ENCODE measurements around the gene ZNF334.

DNA sequence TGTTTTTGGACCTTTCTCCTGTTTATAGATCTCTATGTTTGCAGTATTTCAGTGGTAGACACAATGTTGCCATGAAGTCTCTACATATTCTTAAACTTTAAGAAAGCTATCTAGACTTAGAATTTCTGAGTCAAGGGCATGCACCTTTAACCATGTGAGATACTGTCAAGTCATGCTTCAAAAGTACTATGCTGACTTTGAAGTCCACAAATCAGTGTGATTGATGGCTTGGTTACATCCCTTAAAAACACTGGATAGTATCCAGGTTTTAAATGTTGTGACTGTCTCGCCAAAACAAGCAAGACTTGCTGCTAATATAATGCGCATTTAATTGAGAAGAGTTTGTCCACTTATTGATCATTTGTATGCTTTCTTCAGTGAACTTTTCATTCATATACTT, 30.5 kb downstream of the ZNF334 start:
- no peak for TF ChIP-seq CTCF (IDR thresholded peaks at IDR 0.05)
- no peak for TF ChIP-seq ZFX (IDR thresholded peaks at IDR 0.05; ENCODE audit: borderline replicate concordance)

Data from 22Rv1 (cell line).